ENCODE data around the gene DLL4.

Gene DLL4

GRCh38 chr15:40906991-40907802, 21.9 kb upstream of the DLL4 start:
- peak; percentile 53 for DNase-seq

- no peak for DNase-seq
These were observed 21.0 kb upstream of the DLL4 start for GRCh38 chr15:40908095-40908494.

GRCh38 chr15:40909662-40910630, 19.2 kb upstream of the DLL4 start:
- DNase-seq: no peak

GRCh38 chr15:40911141-40911540, 18.0 kb upstream of the DLL4 start:
- no peak for DNase-seq

GRCh38 chr15:40911693-40912092, 17.4 kb upstream of the DLL4 start:
- no peak for DNase-seq

- DNase-seq: no peak
These were observed 16.7 kb upstream of the DLL4 start for GRCh38 chr15:40912478-40912877.

GRCh38 chr15:40914013-40914412, 15.1 kb upstream of the DLL4 start:
- no peak for DNase-seq

GRCh38 chr15:40914486-40914885, 14.7 kb upstream of the DLL4 start:
- DNase-seq: no peak

- no peak for DNase-seq
These were observed 14.0 kb upstream of the DLL4 start for GRCh38 chr15:40915116-40915661.

GRCh38 chr15:40915679-40916078, 13.5 kb upstream of the DLL4 start:
- DNase-seq: no peak

GRCh38 chr15:40917585-40917984, 11.6 kb upstream of the DLL4 start:
- DNase-seq: no peak

- DNase-seq: no peak
These were observed 10.9 kb upstream of the DLL4 start for GRCh38 chr15:40918146-40918798.

- DNase-seq: no peak
These were observed 10.2 kb upstream of the DLL4 start for GRCh38 chr15:40918799-40919392.

- DNase-seq: no peak
These were observed 7.1 kb upstream of the DLL4 start for GRCh38 chr15:40921949-40922607.

GRCh38 chr15:40922608-40923005, 6.5 kb upstream of the DLL4 start:
- no peak for DNase-seq

- no peak for DNase-seq
These were observed 5.6 kb upstream of the DLL4 start for GRCh38 chr15:40923551-40923950.

GRCh38 chr15:40925495-40925862, 3.7 kb upstream of the DLL4 start:
- no peak for DNase-seq

- DNase-seq: no peak
These were observed 3.1 kb upstream of the DLL4 start for GRCh38 chr15:40925863-40926658.

GRCh38 chr15:40926659-40927494, 2.3 kb upstream of the DLL4 start:
- no peak for DNase-seq

GRCh38 chr15:40927495-40927872, 1.7 kb upstream of the DLL4 start:
- DNase-seq: no peak
